Activated T-cell treated with anti-CD3 and anti-CD28 coated beads, Interleukin-2, amount 50 U/mL, for 48 hours (primary cell): ENCODE measurements around the gene DIP2B.
A peak's percentile ranks its signal among the peaks of the same experiment; 100 is the strongest.
"Not testable (repeated sequence)": the region's sequence is repeated elsewhere in the genome, so short reads cannot be mapped to it uniquely, and the experiment has no call there.

Experiments
- DNase-seq, 2 experiments: peaks; one replicate each; pipeline ENCODE4 v3.0.0-alpha.2; 2020

Gene DIP2B

GRCh38 chr12:50504798-50505674, at the start of gene DIP2B:
DIP2B (plus strand) TSS chr12:50504985; CDS start chr12:50505141, 156 bp downstream.
- DNase-seq = peak; percentile 97

GRCh38 chr12:50458606-50459005, 46.2 kb upstream of the DIP2B start:
- no peak for DNase-seq

DNA sequence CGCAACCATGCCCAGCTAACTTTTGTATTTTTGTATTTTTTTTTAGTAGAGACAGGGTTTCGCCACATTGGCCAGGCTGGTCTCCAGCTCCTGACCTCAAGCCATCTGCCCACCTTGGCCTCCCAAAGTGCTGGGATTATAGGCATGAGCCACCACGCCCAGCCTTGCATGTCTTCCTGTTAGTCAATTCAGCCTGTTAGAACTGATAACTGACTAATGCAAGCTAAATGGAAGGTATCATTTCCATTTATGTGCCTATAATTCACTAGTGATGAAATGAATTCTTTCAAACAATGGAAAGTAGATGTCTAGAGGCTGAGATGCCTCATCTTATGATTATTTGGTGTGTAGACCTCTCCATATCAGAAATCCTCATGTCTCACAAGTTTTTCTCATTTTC, 37.3 kb upstream of the DIP2B start:
- no peak for DNase-seq

DNA sequence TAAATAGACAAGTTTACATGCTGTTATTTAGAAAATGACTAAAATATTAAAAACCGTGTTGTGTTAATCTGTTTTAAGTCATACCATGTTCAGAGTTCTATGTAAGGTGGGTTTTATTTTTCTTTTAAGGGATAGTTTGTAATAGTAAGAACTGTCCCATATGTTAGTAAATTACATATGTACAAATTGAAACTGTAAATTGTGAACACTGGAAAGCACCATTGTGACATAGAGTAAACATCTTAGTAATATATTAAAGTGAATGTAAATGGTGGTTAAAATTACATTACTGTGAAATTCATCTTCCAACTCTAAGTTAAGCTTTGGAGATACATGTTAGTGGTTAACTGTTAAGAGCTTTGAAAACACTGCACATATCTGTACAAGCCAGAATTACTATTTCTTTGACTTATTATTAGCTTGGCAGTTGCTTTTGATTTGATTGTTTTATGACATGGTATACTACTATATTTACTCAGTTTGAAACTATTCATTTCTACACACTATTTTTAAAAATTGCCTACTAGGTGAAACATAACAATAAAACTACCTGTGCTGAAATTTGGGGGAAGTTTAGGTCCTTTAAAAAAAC, 27.4 kb upstream of the DIP2B start:
- DNase-seq = no peak

GRCh38 chr12:50482571-50482970, 22.2 kb upstream of the DIP2B start:
- no peak for DNase-seq

GRCh38 chr12:50483488-50483887, 21.3 kb upstream of the DIP2B start:
- DNase-seq = no peak

- no peak for DNase-seq
Measured at GRCh38 chr12:50488801-50489200, 16.0 kb upstream of the DIP2B start.

- not testable (repeated sequence) for DNase-seq
Measured at GRCh38 chr12:50498119-50498518, 6.7 kb upstream of the DIP2B start.

DNA sequence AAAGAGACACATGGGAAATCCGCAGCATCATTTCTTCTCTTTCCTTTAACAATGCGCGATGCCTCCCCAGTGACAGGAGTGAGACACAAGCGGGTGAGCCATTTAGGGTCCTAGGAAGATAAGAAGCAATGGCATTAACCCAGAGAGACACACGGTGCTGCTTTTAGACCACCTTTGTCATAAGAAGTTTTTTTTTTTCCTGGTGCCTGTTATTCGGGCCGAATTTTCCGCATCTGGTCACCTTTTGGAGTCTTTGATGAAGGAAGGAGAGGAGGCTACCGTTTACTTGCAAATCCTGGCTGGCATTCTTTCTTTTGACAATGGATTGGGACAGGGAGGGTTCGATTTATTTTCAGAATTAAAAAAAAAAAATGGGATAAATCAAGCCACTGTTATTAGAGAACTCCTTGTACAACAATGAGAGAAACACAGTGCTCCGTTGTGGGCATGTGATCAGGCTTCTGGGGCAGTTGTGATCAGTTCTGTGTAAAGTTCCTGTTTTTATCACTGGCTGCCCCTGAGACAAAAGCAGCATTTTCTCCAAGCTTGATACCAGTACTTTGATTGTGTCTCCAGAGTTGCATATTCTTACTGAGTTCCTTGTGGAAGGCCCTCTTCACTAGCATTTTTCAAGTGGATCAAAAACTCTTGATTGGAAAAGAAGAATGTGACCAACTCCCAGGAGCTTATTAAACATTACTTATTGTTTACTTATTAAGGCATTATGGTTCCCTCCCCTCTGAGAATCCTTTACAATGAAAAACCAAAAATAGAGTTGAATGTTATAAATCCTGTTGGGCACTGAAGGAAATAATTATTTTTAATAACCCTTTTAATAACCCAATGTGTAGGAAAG, 1.1 kb downstream of the DIP2B start:
- no peak for DNase-seq

DNA sequence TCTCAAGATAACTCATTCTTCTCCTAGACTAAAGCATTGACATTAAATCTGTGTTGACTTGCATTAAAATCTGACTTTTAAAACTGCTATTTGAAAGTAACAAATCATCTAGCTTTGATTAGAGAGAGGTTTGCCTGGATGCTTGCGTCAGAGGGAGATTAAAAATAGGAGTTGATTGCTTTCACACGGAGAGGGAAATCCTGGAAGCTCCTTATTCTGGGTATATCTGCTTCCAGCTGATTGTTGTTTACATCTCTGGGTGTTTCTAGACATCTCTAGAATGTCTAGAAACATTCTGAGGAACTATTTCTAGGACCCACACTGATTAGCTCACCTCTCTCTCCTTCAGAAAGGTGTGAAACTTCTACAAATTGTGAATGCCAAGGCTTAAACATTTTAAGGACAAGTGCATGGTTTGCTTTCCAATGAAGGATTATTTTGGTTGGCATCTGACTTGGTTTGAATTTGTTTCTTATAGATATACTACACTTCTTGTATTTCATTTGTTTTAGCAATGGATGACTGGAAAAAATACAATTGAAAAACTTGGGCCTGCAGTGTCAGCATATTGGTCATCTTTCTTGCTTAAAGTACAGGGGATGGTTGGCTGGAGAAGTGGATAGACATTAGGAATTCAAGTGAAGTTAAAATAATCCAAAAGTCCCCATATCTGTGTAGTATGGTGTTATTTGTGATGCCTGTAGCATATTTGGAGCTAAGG, 2.1 kb downstream of the DIP2B start:
- no peak for DNase-seq

DNA sequence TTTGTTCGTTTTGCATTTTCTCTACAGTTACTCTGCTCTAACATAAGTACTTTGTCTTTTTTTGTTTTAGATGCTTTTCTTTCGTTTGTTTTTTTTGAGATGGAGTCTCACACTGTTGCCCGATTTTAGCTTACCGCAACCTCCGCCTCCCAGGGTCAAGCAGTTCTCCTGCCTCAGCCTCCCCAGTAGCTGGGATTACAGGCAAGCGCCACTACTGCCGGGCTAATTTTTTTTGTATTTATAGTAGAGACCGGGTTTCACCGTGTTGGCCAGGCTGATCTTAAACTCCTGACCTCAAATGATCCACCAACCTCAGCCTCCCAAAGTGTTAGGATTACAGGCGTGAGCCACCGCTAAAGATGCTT, 2.7 kb downstream of the DIP2B start:
- no peak for DNase-seq

GRCh38 chr12:50507930-50508329, 3.1 kb downstream of the DIP2B start:
- DNase-seq = no peak

- DNase-seq = no peak
Measured at GRCh38 chr12:50508414-50508813, 3.6 kb downstream of the DIP2B start.

- DNase-seq = no peak
Measured at GRCh38 chr12:50508970-50509663, 4.3 kb downstream of the DIP2B start.

DNA sequence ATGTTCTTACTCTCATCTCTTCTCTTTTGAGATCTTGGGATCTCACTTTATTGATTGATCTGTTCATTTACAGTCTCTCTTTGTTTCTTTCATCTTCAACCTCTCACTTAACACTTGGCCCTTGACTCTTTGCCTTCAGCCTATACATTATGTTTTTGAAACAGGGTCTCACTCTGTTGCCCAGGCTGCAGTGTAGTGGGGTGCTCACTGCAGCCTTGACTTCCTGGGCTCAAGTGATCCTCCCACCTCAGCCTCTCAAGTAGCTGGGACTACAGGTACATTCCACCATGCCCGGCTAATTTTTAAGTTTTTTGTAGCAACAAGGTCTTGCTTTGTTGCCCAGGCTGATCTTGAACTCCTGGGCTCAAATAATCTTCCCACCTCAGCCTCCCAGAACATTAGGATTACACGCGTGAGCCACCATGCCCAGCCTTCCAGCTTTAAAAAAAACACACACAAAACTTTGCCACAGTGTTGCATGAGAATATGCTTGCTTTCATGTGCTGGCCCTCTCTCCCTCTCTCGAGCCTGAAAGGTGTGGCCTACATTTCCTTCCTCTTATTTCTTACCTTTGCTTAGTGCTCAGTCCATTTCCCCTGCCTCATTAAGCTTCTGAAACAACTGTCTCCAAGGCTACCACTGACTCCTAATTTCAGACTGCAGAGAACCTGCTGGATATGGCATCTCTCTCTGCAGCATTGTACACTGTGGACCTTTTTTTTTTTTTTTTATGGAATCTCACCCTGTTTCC, 9.9 kb downstream of the DIP2B start:
- no peak for DNase-seq

DNA sequence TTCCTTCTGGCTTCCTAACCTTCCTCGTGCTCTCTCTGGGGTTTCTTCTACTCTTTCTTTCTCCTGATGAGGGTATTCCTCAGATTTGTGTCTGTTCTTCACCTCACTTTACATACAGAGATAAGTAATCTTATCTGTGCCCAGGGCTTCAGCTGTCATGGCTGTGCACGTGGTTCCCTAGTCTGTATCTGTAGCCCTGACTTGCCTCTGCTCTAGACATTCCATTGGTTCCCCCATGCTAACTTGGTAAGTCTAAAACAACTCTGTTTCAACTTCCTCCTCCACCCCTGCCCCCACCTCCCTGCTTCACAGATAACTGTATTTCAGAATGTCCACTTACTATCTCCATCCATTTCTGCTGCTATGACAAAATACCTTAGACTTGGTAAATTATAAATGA, 10.8 kb downstream of the DIP2B start:
- no peak for DNase-seq

- DNase-seq = no peak
Measured at GRCh38 chr12:50517421-50518048, 12.8 kb downstream of the DIP2B start.

GRCh38 chr12:50518090-50518489, 13.3 kb downstream of the DIP2B start:
- DNase-seq = no peak

GRCh38 chr12:50519353-50519752, 14.6 kb downstream of the DIP2B start:
- DNase-seq = no peak

DNA sequence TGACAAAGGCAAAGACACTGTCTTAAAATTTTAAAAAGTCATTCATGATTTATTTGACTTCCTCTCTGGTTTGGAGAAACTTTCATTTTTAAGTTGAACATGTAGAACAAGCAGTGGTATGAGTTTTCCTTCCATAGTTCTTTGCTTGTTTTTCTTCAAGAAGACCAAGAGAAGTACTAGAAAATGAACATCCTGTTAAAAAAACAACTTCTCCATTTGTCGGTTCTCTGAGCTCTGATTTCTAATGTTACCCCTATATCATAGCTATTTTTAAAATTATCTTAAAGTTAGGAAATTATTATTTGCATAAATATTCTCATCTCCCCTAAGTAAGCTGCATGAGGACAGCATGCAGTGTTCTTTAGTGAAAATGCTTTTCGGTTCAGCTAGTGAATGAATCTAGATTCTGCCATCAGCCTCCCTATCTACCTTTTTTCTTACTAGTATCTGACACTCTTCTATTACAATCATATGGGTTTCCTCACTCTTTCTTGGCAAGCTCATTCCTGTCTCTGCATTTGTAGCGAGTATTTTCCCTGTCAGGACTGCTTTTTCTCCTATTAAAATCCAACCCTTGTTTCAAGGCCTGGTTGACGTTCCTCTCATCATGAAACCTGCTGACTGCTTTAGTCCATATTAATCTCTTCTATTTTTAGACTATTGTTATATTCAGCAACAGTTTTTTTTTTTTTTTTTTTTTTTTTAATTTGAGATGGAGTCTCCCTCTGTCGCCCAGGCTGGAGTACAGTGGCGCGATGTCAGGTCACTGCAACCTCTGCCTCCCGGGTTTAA, 15.8 kb downstream of the DIP2B start:
- DNase-seq = no peak
